NK-92 (cell line): Measurements from ENCODE around the gene OSCAR.

Experiments
- DNase-seq: peaks from one replicate; lab custom pipeline; 2025; ENCODE audit not compliant: unreplicated experiment; lab: John Stamatoyannopoulos, UW

Gene OSCAR

GRCh38 chr19:54100561-54100960 lies at the start of gene OSCAR:
Gene OSCAR (minus strand): TSS chr19:54100803. CDS start chr19:54100792, 11 bp downstream.
- no peak for DNase-seq

- no peak for DNase-seq
Measured at GRCh38 chr19:54149021-54149812, 48.6 kb upstream of the OSCAR start.

- DNase-seq = no peak
Measured at GRCh38 chr19:54148158-54148557, 47.6 kb upstream of the OSCAR start.

- DNase-seq = no peak
Measured at GRCh38 chr19:54147676-54148075, 47.1 kb upstream of the OSCAR start.

GRCh38 chr19:54145541-54146158 lies 45.0 kb upstream of the OSCAR start:
- no peak for DNase-seq

GRCh38 chr19:54142166-54142780 lies 41.7 kb upstream of the OSCAR start:
- no peak for DNase-seq

GRCh38 chr19:54141356-54141755 lies 40.8 kb upstream of the OSCAR start:
- no peak for DNase-seq

- DNase-seq = no peak
Measured at GRCh38 chr19:54138489-54139256, 38.1 kb upstream of the OSCAR start.

- DNase-seq = no peak
Measured at GRCh38 chr19:54137699-54138488, 37.3 kb upstream of the OSCAR start, which contains the start of gene CNOT3. Gene CNOT3 (plus strand): TSS chr19:54137762. CDS start chr19:54142979, 5,217 bp downstream.

GRCh38 chr19:54136864-54137698 lies 36.5 kb upstream of the OSCAR start:
- DNase-seq = peak; percentile 99

GRCh38 chr19:54136086-54136863 lies 35.7 kb upstream of the OSCAR start:
- no peak for DNase-seq

GRCh38 chr19:54133957-54134590 lies 33.5 kb upstream of the OSCAR start:
- no peak for DNase-seq

- no peak for DNase-seq
Measured at GRCh38 chr19:54133312-54133956, 32.8 kb upstream of the OSCAR start.

- no peak for DNase-seq
Measured at GRCh38 chr19:54129617-54129996, 29.0 kb upstream of the OSCAR start.

GRCh38 chr19:54128796-54129616 lies 28.4 kb upstream of the OSCAR start:
- DNase-seq = no peak

- no peak for DNase-seq
Measured at GRCh38 chr19:54128441-54128725, 27.8 kb upstream of the OSCAR start.
